ENCODE measurements around the gene POC1B. TPM values are rescaled to one million over a fixed set of nuclear protein-coding genes. Genes with fewer than 3 reads are reported as not detected.

Gene POC1B
- total RNA-seq, 1 donor from 2014 or later, result 6.8 TPM

GRCh38 chr12:89538897-89539296, 13.1 kb upstream of the POC1B start:
- no peak for ATAC-seq

GRCh38 chr12:89537389-89537788, 11.5 kb upstream of the POC1B start:
- ATAC-seq, result no peak

GRCh38 chr12:89529738-89530137, 3.9 kb upstream of the POC1B start:
- peak; percentile 57 for ATAC-seq

GRCh38 chr12:89528434-89528833, 2.6 kb upstream of the POC1B start:
- ATAC-seq, result no peak

GRCh38 chr12:89525305-89525823, 483 bp downstream of the POC1B start:
- ATAC-seq, result peak; percentile 49

GRCh38 chr12:89524541-89525304, 1.1 kb downstream of the POC1B start, which contains the start of gene GALNT4:
GALNT4 (minus strand) TSS chr12:89524796; CDS start chr12:89524549, 247 bp downstream.
- peak; percentile 94 for ATAC-seq

- ATAC-seq, result no peak
These were observed 1.9 kb downstream of the POC1B start for GRCh38 chr12:89523843-89524540.

GRCh38 chr12:89523393-89523792, 2.5 kb downstream of the POC1B start:
- ATAC-seq, result no peak

- no peak for ATAC-seq
These were observed 4.3 kb downstream of the POC1B start for GRCh38 chr12:89521364-89522223.

GRCh38 chr12:89517720-89518119, 8.1 kb downstream of the POC1B start:
- ATAC-seq, result no peak

- no peak for ATAC-seq
These were observed 9.2 kb downstream of the POC1B start for GRCh38 chr12:89516633-89517032.

GRCh38 chr12:89514751-89515150, 11.1 kb downstream of the POC1B start:
- ATAC-seq, result no peak

GRCh38 chr12:89513544-89513943, 12.3 kb downstream of the POC1B start:
- ATAC-seq, result no peak

GRCh38 chr12:89507015-89507824, 18.6 kb downstream of the POC1B start:
- peak; percentile 31 for ATAC-seq

GRCh38 chr12:89506050-89506449, 19.8 kb downstream of the POC1B start:
- ATAC-seq, result no peak

GRCh38 chr12:89504560-89505346, 21.1 kb downstream of the POC1B start:
- no peak for ATAC-seq

- no peak for ATAC-seq
These were observed 24.1 kb downstream of the POC1B start for GRCh38 chr12:89501793-89502192.

- ATAC-seq, result no peak
These were observed 26.0 kb downstream of the POC1B start for GRCh38 chr12:89499857-89500256.

- no peak for ATAC-seq
These were observed 28.4 kb downstream of the POC1B start for GRCh38 chr12:89497467-89497866.

GRCh38 chr12:89497005-89497404, 28.8 kb downstream of the POC1B start:
- no peak for ATAC-seq
